ENCODE data around the gene SPTBN1.

The SPTBN1 gene

DNA sequence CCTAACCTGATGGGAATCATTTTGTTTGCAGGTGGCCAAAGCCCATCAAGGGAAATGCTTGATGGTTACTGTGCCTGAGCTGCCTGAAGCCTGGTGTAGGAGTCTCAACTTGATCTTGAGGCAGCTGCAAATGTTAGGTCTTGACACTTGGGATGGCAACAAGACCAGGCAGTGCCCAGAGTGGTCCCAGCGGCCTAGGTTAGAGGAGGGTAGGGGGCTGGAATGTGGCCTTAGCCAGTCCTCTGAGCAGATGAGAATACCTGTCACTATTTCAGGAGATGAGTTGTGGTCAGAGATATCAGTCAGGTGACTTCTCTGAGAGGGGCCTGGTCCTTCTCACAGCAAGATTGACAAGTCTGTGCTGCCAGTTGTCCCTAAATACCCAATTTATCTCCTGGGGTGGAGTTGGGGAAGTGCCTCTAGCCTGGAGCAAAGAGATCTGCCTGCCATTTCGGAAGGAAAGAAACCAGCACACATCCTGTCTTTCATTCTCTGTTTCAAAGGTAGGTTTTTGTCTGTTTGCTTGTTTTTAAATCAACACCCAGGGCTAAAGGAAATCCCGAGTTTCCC, 13.4 kb downstream of the SPTBN1 start:
- no peak overlapping the region for H3K4me3 ChIP-seq (ENCODE audit: low read length in 2 of 2)
- H2BK15ac ChIP-seq (ENCODE audit: low read length) = no peak overlapping the region
- H3K36me3 ChIP-seq (replicated peaks in 1 of 2; ENCODE audit: control insufficient read depth in 2 of 2, insufficient read depth in 2 of 2, low read length in 2 of 2) = no peaks in the 10 kb centered on the region
- H2BK12ac ChIP-seq (ENCODE audit: low read length) = no peak overlapping the region
- no peaks in the 10 kb centered on the region for H3K4me1 ChIP-seq (ENCODE audit: control insufficient read depth in 2 of 2, insufficient read depth in 1 of 2, low read depth in 1 of 2, low read length in 2 of 2)
- no peak overlapping the region for H2BK5ac ChIP-seq (ENCODE audit: low read length)
- no peak overlapping the region for H3K18ac ChIP-seq (ENCODE audit: low read length)
- no peak overlapping the region for H2AK5ac ChIP-seq (ENCODE audit: low read depth, low read length)
- H3K9ac ChIP-seq (ENCODE audit: low read depth, low read length, poor library complexity) = no peak overlapping the region
- no peak overlapping the region for H2AFZ ChIP-seq (ENCODE audit: low read length)
- no peak overlapping the region for H3K4ac ChIP-seq (ENCODE audit: low read length)
- H3K27ac ChIP-seq (replicated peaks; ENCODE audit: low read length) = no peak overlapping the region
- H4K91ac ChIP-seq (ENCODE audit: low read depth, low read length, poor library complexity) = no peak overlapping the region
- H3K27me3 ChIP-seq (ENCODE audit: control insufficient read depth in 3 of 3, insufficient read depth in 3 of 3, low read depth in 1 of 3, low read length in 3 of 3) = no peaks in the 10 kb centered on the region
- H3K4me2 ChIP-seq (ENCODE audit: insufficient read depth, low read length, poor library complexity, severe bottlenecking) = no peak overlapping the region
- H3K14ac ChIP-seq (ENCODE audit: low read length) = no peak overlapping the region
- no peaks in the 10 kb centered on the region for H3K9me3 ChIP-seq (replicated peaks in 1 of 2; ENCODE audit: control insufficient read depth in 2 of 2, insufficient read depth in 1 of 2, low read depth in 1 of 2, low read length in 2 of 2)
- H2BK120ac ChIP-seq (ENCODE audit: low read depth, low read length) = no peak overlapping the region
- H4K8ac ChIP-seq (ENCODE audit: low read depth, low read length) = no peak overlapping the region
- no peak for DNase-seq (ENCODE audit: low spot score)
- no peak overlapping the region for H3K23ac ChIP-seq (ENCODE audit: low read depth, low read length, poor library complexity)
- H3K79me1 ChIP-seq (ENCODE audit: low read depth, low read length) = no peaks in the 10 kb centered on the region
- no CpG with 5 or more reads among the region's 3 CpGs for WGBS, 2 donors (ENCODE audit: extremely low coverage in 2 of 2, insufficient read length in 2 of 2, insufficient replicate concordance in 1 of 2)

GRCh38 chr2:54470266-54470938, 14.3 kb downstream of the SPTBN1 start:
- Histone ChIP-seq H3K4ac (ENCODE audit: low read length) (no peak overlapping the region), H3K23ac (ENCODE audit: low read depth, low read length, poor library complexity) (no peak overlapping the region), H2BK12ac (ENCODE audit: low read length) (no peak overlapping the region), H3K4me2 (ENCODE audit: insufficient read depth, low read length, poor library complexity, severe bottlenecking) (no peak overlapping the region), H2BK15ac (ENCODE audit: low read length) (no peak overlapping the region), H3K27ac (replicated peaks; ENCODE audit: low read length) (no peak overlapping the region), H2BK120ac (ENCODE audit: low read depth, low read length) (no peak overlapping the region), H3K27me3 (ENCODE audit: control insufficient read depth in 3 of 3, insufficient read depth in 3 of 3, low read depth in 1 of 3, low read length in 3 of 3) (no peaks in the 10 kb centered on the region), H2AK5ac (ENCODE audit: low read depth, low read length) (no peak overlapping the region), H3K4me3 (ENCODE audit: low read length in 2 of 2) (no peak overlapping the region), H3K79me1 (ENCODE audit: low read depth, low read length) (peaks cover 2% of the 10 kb centered on the region), H3K36me3 (replicated peaks in 1 of 2; ENCODE audit: control insufficient read depth in 2 of 2, insufficient read depth in 2 of 2, low read length in 2 of 2) (no peaks in the 10 kb centered on the region), H3K9me3 (replicated peaks in 1 of 2; ENCODE audit: control insufficient read depth in 2 of 2, insufficient read depth in 1 of 2, low read depth in 1 of 2, low read length in 2 of 2) (no peaks in the 10 kb centered on the region), H4K91ac (ENCODE audit: low read depth, low read length, poor library complexity) (no peak overlapping the region), H2BK5ac (ENCODE audit: low read length) (no peak overlapping the region), H4K8ac (ENCODE audit: low read depth, low read length) (no peak overlapping the region), H2AFZ (ENCODE audit: low read length) (no peak overlapping the region), H3K4me1 (ENCODE audit: control insufficient read depth in 2 of 2, insufficient read depth in 1 of 2, low read depth in 1 of 2, low read length in 2 of 2) (no peaks in the 10 kb centered on the region), H3K14ac (ENCODE audit: low read length) (no peak overlapping the region), H3K9ac (ENCODE audit: low read depth, low read length, poor library complexity) (no peak overlapping the region), H3K18ac (ENCODE audit: low read length) (no peak overlapping the region)
- no peak for DNase-seq (ENCODE audit: low spot score)
- no CpG with 5 or more reads among the region's 6 CpGs for WGBS, 2 donors (ENCODE audit: extremely low coverage in 2 of 2, insufficient read length in 2 of 2, insufficient replicate concordance in 1 of 2)

GRCh38 chr2:54471221-54471711, 15.1 kb downstream of the SPTBN1 start:
- Histone ChIP-seq H3K4me3 (ENCODE audit: low read length in 2 of 2) (no peak overlapping the region), H3K9me3 (replicated peaks in 1 of 2; ENCODE audit: control insufficient read depth in 2 of 2, insufficient read depth in 1 of 2, low read depth in 1 of 2, low read length in 2 of 2) (no peaks in the 10 kb centered on the region), H3K4me1 (ENCODE audit: control insufficient read depth in 2 of 2, insufficient read depth in 1 of 2, low read depth in 1 of 2, low read length in 2 of 2) (no peaks in the 10 kb centered on the region), H3K4ac (ENCODE audit: low read length) (no peak overlapping the region), H3K36me3 (replicated peaks in 1 of 2; ENCODE audit: control insufficient read depth in 2 of 2, insufficient read depth in 2 of 2, low read length in 2 of 2) (no peaks in the 10 kb centered on the region), H2AK5ac (ENCODE audit: low read depth, low read length) (no peak overlapping the region), H3K79me1 (ENCODE audit: low read depth, low read length) (peaks cover 3% of the 10 kb centered on the region), H3K27ac (replicated peaks; ENCODE audit: low read length) (no peak overlapping the region), H3K18ac (ENCODE audit: low read length) (no peak overlapping the region), H2AFZ (ENCODE audit: low read length) (no peak overlapping the region), H3K14ac (ENCODE audit: low read length) (no peak overlapping the region), H3K23ac (ENCODE audit: low read depth, low read length, poor library complexity) (no peak overlapping the region), H3K9ac (ENCODE audit: low read depth, low read length, poor library complexity) (no peak overlapping the region), H4K8ac (ENCODE audit: low read depth, low read length) (no peak overlapping the region), H2BK12ac (ENCODE audit: low read length) (no peak overlapping the region), H4K91ac (ENCODE audit: low read depth, low read length, poor library complexity) (no peak overlapping the region), H3K27me3 (ENCODE audit: control insufficient read depth in 3 of 3, insufficient read depth in 3 of 3, low read depth in 1 of 3, low read length in 3 of 3) (no peaks in the 10 kb centered on the region), H2BK15ac (ENCODE audit: low read length) (no peak overlapping the region), H2BK5ac (ENCODE audit: low read length) (no peak overlapping the region), H2BK120ac (ENCODE audit: low read depth, low read length) (no peak overlapping the region), H3K4me2 (ENCODE audit: insufficient read depth, low read length, poor library complexity, severe bottlenecking) (no peak overlapping the region)
- no peak for DNase-seq (ENCODE audit: low spot score)
- no CpG with 5 or more reads among the region's 1 CpG for WGBS, 2 donors (ENCODE audit: extremely low coverage in 2 of 2, insufficient read length in 2 of 2, insufficient replicate concordance in 1 of 2)

DNA sequence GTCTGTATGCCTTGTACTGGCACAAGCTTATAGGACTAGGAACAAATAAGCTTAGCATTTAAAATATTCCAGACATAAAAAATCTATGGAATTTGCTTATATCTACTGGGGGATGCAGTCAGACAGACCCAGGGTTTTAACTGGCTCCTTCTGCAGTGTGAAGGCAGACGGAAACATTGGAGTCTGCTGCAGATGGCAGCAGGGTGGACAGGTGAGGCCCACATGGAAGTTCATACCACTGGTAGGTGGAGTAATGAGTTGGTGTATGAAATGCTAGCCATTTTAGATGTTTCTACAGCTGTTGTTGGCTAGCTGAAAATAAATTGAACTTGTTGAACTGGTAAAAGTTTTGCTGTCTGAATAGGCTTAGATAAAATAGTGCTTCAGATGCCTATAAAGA, 17.7 kb downstream of the SPTBN1 start:
- Histone ChIP-seq H2AFZ (ENCODE audit: low read length) (no peak overlapping the region), H3K27ac (replicated peaks; ENCODE audit: low read length) (no peak overlapping the region), H2BK120ac (ENCODE audit: low read depth, low read length) (no peak overlapping the region), H4K8ac (ENCODE audit: low read depth, low read length) (no peak overlapping the region), H3K4me1 (ENCODE audit: control insufficient read depth in 2 of 2, insufficient read depth in 1 of 2, low read depth in 1 of 2, low read length in 2 of 2) (no peaks in the 10 kb centered on the region), H2BK15ac (ENCODE audit: low read length) (no peak overlapping the region), H3K4me3 (ENCODE audit: low read length in 2 of 2) (no peak overlapping the region), H4K91ac (ENCODE audit: low read depth, low read length, poor library complexity) (no peak overlapping the region), H3K36me3 (replicated peaks in 1 of 2; ENCODE audit: control insufficient read depth in 2 of 2, insufficient read depth in 2 of 2, low read length in 2 of 2) (no peaks in the 10 kb centered on the region), H2AK5ac (ENCODE audit: low read depth, low read length) (no peak overlapping the region), H3K23ac (ENCODE audit: low read depth, low read length, poor library complexity) (no peak overlapping the region), H2BK12ac (ENCODE audit: low read length) (no peak overlapping the region), H3K79me1 (ENCODE audit: low read depth, low read length) (peaks cover 3% of the 10 kb centered on the region), H3K4me2 (ENCODE audit: insufficient read depth, low read length, poor library complexity, severe bottlenecking) (no peak overlapping the region), H3K14ac (ENCODE audit: low read length) (no peak overlapping the region), H3K27me3 (ENCODE audit: control insufficient read depth in 3 of 3, insufficient read depth in 3 of 3, low read depth in 1 of 3, low read length in 3 of 3) (no peaks in the 10 kb centered on the region), H3K4ac (ENCODE audit: low read length) (no peak overlapping the region), H3K9me3 (replicated peaks in 1 of 2; ENCODE audit: control insufficient read depth in 2 of 2, insufficient read depth in 1 of 2, low read depth in 1 of 2, low read length in 2 of 2) (no peaks in the 10 kb centered on the region), H3K9ac (ENCODE audit: low read depth, low read length, poor library complexity) (no peak overlapping the region), H3K18ac (ENCODE audit: low read length) (no peak overlapping the region), H2BK5ac (ENCODE audit: low read length) (no peak overlapping the region)
- DNase-seq (ENCODE audit: low spot score) = no peak
- WGBS, 2 donors (ENCODE audit: extremely low coverage in 2 of 2, insufficient read length in 2 of 2, insufficient replicate concordance in 1 of 2) = no CpG with 5 or more reads among the region's 1 CpG
